Mesangial cell (primary cell): Measurements from ENCODE around the gene IGFBP5. TPM values are rescaled to one million over a fixed set of nuclear protein-coding genes. Genes with fewer than 3 reads are reported as not detected.

Source experiments
- total RNA-seq: library from RNA; depleted of rRNA; stranded (reverse); fragments of >200 nt; gene quantifications from 2 replicates; pipeline ENCODE4 v1.2.3, GENCODE V29; 2015

The IGFBP5 gene
- 141 and 187 TPM in 2 replicates for total RNA-seq

GRCh38 chr2:216695401-216695821 lies at the start of gene IGFBP5:
IGFBP5 (minus strand) TSS chr2:216695549; CDS start chr2:216694775, 774 bp downstream.

GRCh38 chr2:216632952-216633615 lies 62.3 kb downstream of the IGFBP5 start, which contains the start of gene IGFBP2:
IGFBP2 (plus strand) TSS chr2:216633420; CDS start chr2:216633524, 104 bp downstream.

Other genes starting within 250 kb of the IGFBP5 start
- gene RPL37A, start 196.7 kb downstream of the IGFBP5 start, total RNA-seq = 646 and 1,179 TPM in 2 replicates
- gene IGFBP2, start 62.1 kb downstream of the IGFBP5 start, total RNA-seq = 541 and 588 TPM in 2 replicates
- not detected in 2 replicates for gene TNP1, start 164.5 kb upstream of the IGFBP5 start, total RNA-seq